A549 (cell line): ENCODE results near the gene AKAP8.

Source experiments
- CEBPB ChIP-seq, 2 experiments: fragments of >200 bp in 1 of 2; sonication (Bioruptor Twin) in 1 of 2; formaldehyde crosslinking in 1 of 2; IDR thresholded peaks; 2 replicates each; pipeline ENCODE4 v1.6.1; 2012 to 2016
- CTCF ChIP-seq: fragments of >200 bp; sonication (Bioruptor Twin); formaldehyde crosslinking; IDR thresholded peaks from 3 replicates; pipeline ENCODE4 v1.5.1; 2016
- FOXS1 ChIP-seq: fragments of 250-450 bp; sonication (Bioruptor Pico); IDR thresholded peaks from 2 replicates; pipeline ENCODE4 v1.5.0; 2020; ENCODE audit warnings: mild to moderate bottlenecking, moderate library complexity
- MAZ ChIP-seq: fragments of 150-350 bp; IDR thresholded peaks from 2 replicates; pipeline ENCODE4 v1.6.1; 2014; ENCODE audit warnings: antibody characterized with exemption, low read depth, low read length, borderline replicate concordance
- POLR2A ChIP-seq: IDR thresholded peaks from 2 replicates; pipeline ENCODE4 v1.6.1; 2012; ENCODE audit warnings: mild to moderate bottlenecking, low read length
- RFX5 ChIP-seq: fragments of 450-650 bp; IDR thresholded peaks from 2 replicates; pipeline ENCODE4 v1.7.1; 2014; ENCODE audit warnings: antibody characterized with exemption, mild to moderate bottlenecking, moderate library complexity
- TP53 ChIP-seq: fragments of 250-450 bp; sonication (Bioruptor Pico); IDR thresholded peaks from 2 replicates; pipeline ENCODE4 v1.5.0; 2021; ENCODE audit warnings: mild to moderate bottlenecking, moderate library complexity

GRCh38 chr19:15425321-15425950 lies 45.8 kb upstream of the AKAP8 start:
- TF ChIP-seq MAZ (no peak), FOXS1 (CRISPR knock-in tag) (no peak), CEBPB (IDR thresholded peaks at IDR 0.05) (no peak), CTCF (no peak), TP53 (no peak), POLR2A (no peak), RFX5 (no peak)
